GM21576 (cell line): Measurements from ENCODE around the gene IL36A.

Experiments used
- ATAC-seq: cut with Tn5 transposase; IDR thresholded peaks from one replicate; pipeline ENCODE4 v1.9.1; 2021; ENCODE audit warnings: mild to moderate bottlenecking, moderate library complexity; ENCODE audit not compliant: unreplicated experiment

Gene IL36A

DNA sequence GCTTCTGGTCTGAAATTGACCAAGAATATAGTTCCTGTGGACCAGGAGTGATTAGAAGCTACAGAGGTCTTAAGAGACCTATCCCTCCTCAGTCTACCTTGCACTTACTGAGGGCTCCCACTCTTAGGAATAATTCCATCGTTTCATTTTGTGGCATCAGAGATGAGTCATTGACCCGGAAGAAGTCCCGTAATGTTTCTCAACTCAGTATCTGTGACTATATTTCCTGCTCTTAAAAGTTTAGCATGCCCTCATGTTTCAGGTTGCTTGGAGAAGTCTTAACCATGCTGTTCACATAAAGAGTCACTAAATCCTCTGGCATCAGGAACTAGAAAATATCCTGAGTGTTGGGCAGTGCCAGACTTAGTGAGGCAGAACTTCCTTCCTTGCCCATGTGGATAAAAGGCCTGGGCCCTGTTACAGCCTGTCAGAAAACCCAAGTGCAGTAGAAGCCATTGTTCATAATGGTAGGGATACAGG lies at the start of gene IL36A:
Gene IL36A, plus strand, starts transcription at position 430 of the 480 bp plus-strand sequence. CDS start 413 bp downstream, outside the sequence.
- no peak for ATAC-seq

- no peak for ATAC-seq
Observed at GRCh38 chr2:112957511-112957910, 47.7 kb upstream of the IL36A start.

DNA sequence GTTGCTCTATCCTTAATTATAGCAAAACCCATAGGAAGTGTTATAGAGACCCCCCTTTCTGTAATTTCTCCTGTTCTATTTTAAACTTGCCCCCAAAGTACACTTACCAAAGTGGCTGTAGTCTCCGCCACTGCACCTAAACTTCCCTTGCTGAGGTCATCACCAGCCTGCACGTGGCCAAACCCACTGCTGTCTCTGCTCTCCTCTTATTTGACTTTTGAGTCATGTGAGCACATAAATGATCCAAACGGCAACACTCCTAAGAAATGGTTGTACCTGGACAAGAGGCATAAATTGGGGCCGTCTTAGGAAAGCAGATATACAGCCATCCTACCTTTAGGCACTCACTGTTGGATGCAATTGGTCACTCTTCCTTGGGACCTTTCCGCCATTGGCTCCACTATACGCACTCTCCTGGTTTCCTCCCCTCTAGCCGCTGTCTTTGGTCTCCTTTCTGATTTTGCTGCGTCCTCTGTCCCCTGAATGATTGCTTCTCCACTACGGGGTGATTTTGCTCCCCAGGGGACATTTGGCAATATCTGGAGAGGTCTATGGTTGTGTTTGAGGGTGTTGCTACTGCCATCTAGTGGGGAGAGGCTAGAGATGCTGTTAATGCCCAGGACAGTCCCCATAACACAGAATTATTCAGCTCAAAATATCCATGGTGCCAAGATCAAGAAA lies 46.7 kb upstream of the IL36A start:
- no peak for ATAC-seq

DNA sequence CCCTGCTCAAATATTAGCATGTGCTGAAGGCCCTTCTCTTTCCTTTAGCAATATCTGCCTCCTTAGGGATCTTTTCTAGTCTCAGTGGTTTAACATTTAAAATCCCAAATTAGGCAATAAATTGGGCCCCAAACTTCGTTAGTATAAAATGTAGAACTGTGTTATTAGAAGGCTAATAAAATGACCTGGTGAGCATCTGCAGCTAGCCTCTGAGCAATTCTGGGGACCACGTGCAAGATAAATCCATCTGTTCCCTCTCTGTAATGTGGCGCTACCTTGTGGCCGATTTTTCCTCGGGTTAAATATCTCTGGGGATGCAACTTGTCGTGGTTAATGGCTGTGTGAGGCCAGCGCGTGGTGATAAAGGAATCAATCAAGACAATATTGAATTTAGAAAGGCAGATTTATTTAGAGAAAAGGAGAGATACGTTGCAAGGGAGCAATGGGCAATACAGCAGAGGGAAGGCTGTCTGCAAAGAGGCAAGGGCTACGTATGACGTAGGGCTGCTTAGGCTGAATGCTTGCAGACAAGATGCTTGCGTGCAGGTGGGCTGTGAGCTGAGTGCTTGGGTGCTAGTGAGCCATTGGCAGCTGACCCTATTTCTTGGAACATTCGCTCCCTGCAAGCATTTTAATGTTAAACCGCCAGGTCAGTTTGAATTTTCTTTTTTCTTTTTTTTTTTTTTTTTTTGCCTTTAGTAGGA lies 46.0 kb upstream of the IL36A start:
- no peak for ATAC-seq

- no peak for ATAC-seq
Observed at GRCh38 chr2:112960230-112960825, 44.9 kb upstream of the IL36A start.

DNA sequence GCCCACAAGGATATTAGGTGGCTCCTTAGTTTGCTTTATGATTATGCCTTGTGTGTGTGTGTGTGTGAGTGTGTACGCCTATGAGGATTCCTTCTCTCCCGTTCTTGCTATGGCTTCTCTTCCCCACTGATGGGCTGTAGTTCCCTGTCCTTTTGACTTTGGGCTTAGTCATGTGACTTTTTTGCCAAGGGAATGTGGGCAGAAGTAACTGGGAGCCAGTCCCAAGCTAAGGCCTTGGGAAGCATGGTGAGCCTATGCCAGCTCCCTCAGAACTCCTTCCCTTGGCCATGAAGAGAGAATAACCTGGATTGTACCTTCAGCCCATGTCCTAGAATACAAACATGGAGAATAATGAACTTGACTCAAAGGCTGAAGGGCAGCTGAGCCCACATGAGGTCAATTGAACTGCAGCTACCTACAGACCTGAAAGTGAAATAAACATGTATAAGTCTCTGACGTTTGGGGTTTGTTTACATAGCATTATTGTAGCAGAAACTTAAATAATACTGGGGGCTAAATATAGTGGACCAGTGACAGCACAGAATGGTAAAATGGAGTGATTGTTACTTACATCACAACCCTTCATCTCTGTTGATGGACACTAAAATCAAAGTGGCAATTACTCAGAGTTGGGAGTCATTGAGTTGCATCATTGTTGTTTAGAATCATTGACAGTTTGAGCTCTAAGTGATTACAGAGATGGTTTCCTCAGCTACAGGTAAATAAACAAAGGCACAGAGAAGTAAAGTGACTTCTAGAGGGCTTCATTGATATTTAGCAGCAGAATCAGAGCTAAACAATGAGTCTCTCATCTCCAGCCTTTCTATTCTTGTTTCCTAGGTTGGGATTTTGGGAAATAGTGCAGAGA lies 42.7 kb upstream of the IL36A start:
- ATAC-seq = no peak

- no peak for ATAC-seq
Observed at GRCh38 chr2:112967023-112967422, 38.2 kb upstream of the IL36A start.

GRCh38 chr2:112972423-112973086 lies 32.7 kb upstream of the IL36A start:
- ATAC-seq = no peak

GRCh38 chr2:112973156-112973555 lies 32.1 kb upstream of the IL36A start:
- ATAC-seq = no peak

DNA sequence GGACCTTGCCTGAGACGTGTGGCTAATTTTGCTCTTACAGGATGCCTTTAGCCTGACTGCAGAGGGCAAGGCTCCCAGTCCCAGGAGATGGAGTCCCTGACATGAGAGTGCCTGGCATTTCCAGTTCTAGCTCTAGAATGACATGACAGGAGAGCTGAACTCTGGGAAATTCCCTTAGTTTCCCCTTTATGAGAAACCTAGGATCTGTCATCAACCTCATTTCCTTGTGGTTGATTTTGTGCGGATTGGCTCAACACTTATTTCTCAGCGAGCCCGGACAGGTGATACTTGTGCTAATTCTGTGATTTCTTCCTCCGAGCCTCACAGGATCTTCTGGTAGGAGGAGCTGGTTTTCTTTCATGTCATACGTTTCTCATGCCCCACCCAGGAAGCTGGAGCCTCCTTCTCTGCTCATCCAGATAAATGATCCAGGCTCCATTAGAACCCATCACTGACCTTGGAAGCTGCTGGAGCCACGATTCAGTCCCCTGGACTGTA lies 27.7 kb upstream of the IL36A start, which contains the start of gene IL36G:
Gene IL36G, plus strand, starts transcription at position 448 of the 498 bp plus-strand sequence. CDS start 633 bp downstream, outside the sequence.
- ATAC-seq = no peak

GRCh38 chr2:112979731-112980130 lies 25.5 kb upstream of the IL36A start:
- ATAC-seq = no peak

DNA sequence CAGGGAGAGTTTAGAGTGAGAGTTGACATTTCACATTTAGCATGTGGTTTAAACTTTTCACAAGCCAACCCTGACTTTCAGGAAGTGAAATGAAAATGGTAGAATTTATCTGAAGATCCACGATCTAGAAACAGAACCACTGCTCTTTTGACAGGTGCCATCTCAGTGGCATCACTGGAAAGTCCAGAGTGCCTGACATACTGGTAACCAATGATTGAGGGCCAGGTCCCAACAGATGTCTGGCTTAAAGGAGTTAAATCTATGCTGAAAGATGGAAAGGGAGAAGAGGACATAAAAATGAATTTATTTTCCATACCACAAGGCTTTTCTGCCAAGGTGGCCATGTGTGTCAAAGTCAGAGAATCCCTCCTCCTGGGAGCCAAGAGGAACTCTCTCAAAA lies 24.7 kb upstream of the IL36A start:
- no peak for ATAC-seq

- ATAC-seq = no peak
Observed at GRCh38 chr2:112985090-112985489, 20.2 kb upstream of the IL36A start.

DNA sequence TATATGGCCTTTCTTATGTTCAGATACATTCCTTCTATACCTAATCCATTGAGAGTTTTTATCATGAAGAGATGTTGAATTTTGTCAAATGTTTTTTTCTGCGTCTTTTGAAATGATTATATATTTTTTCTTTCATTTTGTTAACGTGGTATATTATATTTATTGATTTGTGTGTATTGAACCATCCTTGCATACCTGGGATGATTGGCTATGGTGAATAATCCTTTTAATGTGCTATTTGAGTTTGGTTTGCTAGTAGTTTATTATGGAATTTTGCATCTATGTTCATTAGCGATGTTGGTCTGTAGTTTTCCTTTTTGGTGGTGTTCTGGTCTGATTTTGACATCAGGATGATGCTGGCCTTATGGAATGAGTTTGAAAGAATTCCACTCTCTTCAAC lies 15.6 kb upstream of the IL36A start:
- no peak for ATAC-seq

- ATAC-seq = no peak
Observed at GRCh38 chr2:112993831-112994230, 11.4 kb upstream of the IL36A start.

- ATAC-seq = no peak
Observed at GRCh38 chr2:112994648-112995047, 10.6 kb upstream of the IL36A start.

DNA sequence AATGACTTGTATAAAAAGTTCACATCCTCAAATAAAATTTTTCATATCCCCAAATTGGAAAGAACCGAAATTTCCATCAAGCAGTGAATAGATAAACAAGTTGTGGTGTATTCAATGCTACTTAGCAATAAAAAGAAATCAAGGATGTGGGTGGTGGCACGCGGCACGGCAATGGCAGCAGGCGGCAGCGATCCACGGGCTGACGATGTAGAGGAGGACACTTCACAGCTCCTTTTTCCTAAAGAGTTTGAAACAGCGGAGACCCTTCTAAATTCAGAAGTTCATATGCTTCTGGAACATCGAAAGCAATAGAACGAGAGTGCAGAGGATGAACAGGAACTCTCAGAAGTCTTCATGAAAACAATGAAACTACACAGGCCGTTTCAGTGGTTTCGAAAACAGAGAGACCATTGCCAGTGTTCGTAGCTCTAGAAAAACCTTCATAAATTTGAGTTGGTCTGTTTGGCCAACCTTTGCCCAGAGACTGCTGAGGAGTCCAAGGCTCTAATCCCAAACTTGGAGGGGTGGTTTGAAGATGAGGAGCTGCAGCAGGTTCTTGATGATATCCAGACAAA lies 9.8 kb upstream of the IL36A start:
- no peak for ATAC-seq

GRCh38 chr2:112996635-112997034 lies 8.6 kb upstream of the IL36A start:
- no peak for ATAC-seq

GRCh38 chr2:112997151-112997550 lies 8.1 kb upstream of the IL36A start:
- ATAC-seq = no peak

- no peak for ATAC-seq
Observed at GRCh38 chr2:113000436-113000835, 4.8 kb upstream of the IL36A start.
